Fibroblast of lung (primary cell): ENCODE measurements around the gene ITPRID2.

Experiments
- CTCF ChIP-seq, 2 donors: IDR thresholded peaks in 1 of 2; conservative IDR thresholded peaks in 1 of 2; 1 replicate in 1 of 2; 2 replicates in 1 of 2; pipeline ENCODE4 v1.5.1; 2011 to 2012; ENCODE audit warnings: low read length in 2 of 2, control low read depth in 1 of 2, inconsistent platforms in 1 of 2, low read depth in 1 of 2, mild to moderate bottlenecking in 1 of 2
- EZH2 ChIP-seq: IDR thresholded peaks from 2 replicates; pipeline ENCODE4 v1.5.1; 2012; ENCODE audit warnings: low read length, control low read depth, mild to moderate bottlenecking; ENCODE audit errors: missing control alignments

GRCh38 chr2:181858600-181858999, 32.9 kb upstream of the ITPRID2 start:
- TF ChIP-seq EZH2 (no peak), CTCF (conservative IDR thresholded peaks at IDR 0.05 in 1 of 2, IDR thresholded peaks at IDR 0.05 in 1 of 2; ENCODE audit: low read depth in 1 of 2, low read length in 2 of 2) (no peak)
